Body of pancreas (tissue), 4 donors: Measurements from ENCODE around the gene PSMG4. TPM values are rescaled to one million over a fixed set of nuclear protein-coding genes. Genes with fewer than 3 reads are reported as not detected.

Experiments
- ATAC-seq: fragments of 150-250 bp; one replicate; pipeline ENCODE4 v1.9.1; 2016
- DNase-seq, 4 donors: peaks; one replicate each; pipeline ENCODE4 v3.0.0-alpha.2; 2019
- H3K27ac ChIP-seq, 4 donors: fragments of 200-600 bp; sonication (generic); 1 replicate in 3 of 4; 2 replicates in 1 of 4; pipeline versions ENCODE4 v1.5.1 to v1.6.1; 2016 to 2019; ENCODE audit warnings: mild to moderate bottlenecking in 1 of 4, mixed read lengths in 1 of 4, moderate library complexity in 1 of 4
- H3K27me3 ChIP-seq, 2 donors: fragments of 200-600 bp; sonication (generic); one replicate each; pipeline ENCODE4 v1.6.0; 2016; ENCODE audit warnings: mild to moderate bottlenecking in 1 of 2
- H3K36me3 ChIP-seq, 2 donors: fragments of 200-600 bp; sonication (generic); replicated peaks in 1 of 2; 2 replicates each; pipeline ENCODE4 v1.5.1; 2016; ENCODE audit warnings: low read depth in 2 of 2; ENCODE audit not compliant: insufficient read depth in 1 of 2
- H3K4me1 ChIP-seq: fragments of 200-600 bp; sonication (generic); one replicate; pipeline ENCODE4 v1.6.0; 2016
- H3K4me3 ChIP-seq, 2 donors: fragments of 200-600 bp; sonication (generic); 1 replicate in 1 of 2; 2 replicates in 1 of 2; pipeline ENCODE4 v1.5.1; 2016 to 2019
- H3K9me3 ChIP-seq, 3 donors: fragments of 200-600 bp; sonication (generic); 1 replicate in 2 of 3; 2 replicates in 1 of 3; pipeline ENCODE4 v1.5.1; 2016
- CTCF ChIP-seq, 7 experiments: fragments of 450-650 bp in 4 of 7; fragments of 200-600 bp in 3 of 7; sonication (generic) in 3 of 7; IDR thresholded peaks; one replicate each; pipeline ENCODE4 v1.5.1; 2016 to 2019; ENCODE audit warnings: antibody characterized with exemption in 7 of 7
- POLR2A ChIP-seq, 3 donors: fragments of 450-650 bp; IDR thresholded peaks; one replicate each; pipeline ENCODE4 v1.6.1; 2016; ENCODE audit warnings: antibody characterized with exemption in 3 of 3, mild to moderate bottlenecking in 2 of 3
- WGBS, 2 donors: methylation state at CpG; one replicate each; pipeline ENCODE4 v1.1.5; 2017; 5-methylcytosine and 5-hydroxymethylcytosine counted together
- intact Hi-C: fragments of 100-400 bp; cut with DNase I; formaldehyde crosslinking; loops from one replicate; pipeline ENCODE4 v1.15.1; 2023
- total RNA-seq, 2 donors: library from RNA; depleted of rRNA; stranded (reverse); fragments of >200 nt; gene quantifications; one replicate each; pipeline ENCODE4 v1.1.0, GENCODE V29; 2016

PSMG4 gene
- total RNA-seq, 2 donors from 2014 or later: 10.9 to 11.2 TPM

GRCh38 chr6:3220366-3220765 is 38.4 kb upstream of the PSMG4 start:
- WGBS, 2 donors: 90 to 94% methylated on average over 2 of the region's 2 CpGs
- H3K9me3 ChIP-seq: no peaks in the 10 kb centered on the region
- H3K27me3 ChIP-seq: no peaks in the 10 kb centered on the region
- H3K36me3 ChIP-seq: no peaks in the 10 kb centered on the region
- intact Hi-C loops: no loop called here
- no peak for ATAC-seq
- H3K27ac ChIP-seq: no peak overlapping the region
- TF ChIP-seq CTCF (IDR thresholded peaks at IDR 0.05) (no peak), POLR2A (IDR thresholded peaks at IDR 0.05) (no peak)
- H3K4me3 ChIP-seq: no peak overlapping the region
- H3K4me1 ChIP-seq: no peaks in the 10 kb centered on the region
- no peak for DNase-seq

- 91 to 93% methylated on average over 4 of the region's 4 CpGs for WGBS, 2 donors
- H3K4me3 ChIP-seq: no peak overlapping the region
- ATAC-seq (no peak), DNase-seq (no peak)
- H3K4me1 ChIP-seq: peaks cover 2% of the 10 kb centered on the region
- H3K27me3 ChIP-seq: no peaks in the 10 kb centered on the region
- H3K36me3 ChIP-seq: no peaks in the 10 kb centered on the region
- no peak for TF ChIP-seq CTCF (IDR thresholded peaks at IDR 0.05)
- TF ChIP-seq POLR2A (IDR thresholded peaks at IDR 0.05): no peak
- intact Hi-C loops: no loop called here
- no peaks in the 10 kb centered on the region for H3K9me3 ChIP-seq
- no peak overlapping the region for H3K27ac ChIP-seq
Measured at GRCh38 chr6:3221578-3221977, 37.2 kb upstream of the PSMG4 start.

- intact Hi-C loops: no loop called here
- no peak for TF ChIP-seq CTCF (IDR thresholded peaks at IDR 0.05)
- no peak for TF ChIP-seq POLR2A (IDR thresholded peaks at IDR 0.05)
- H3K4me1 ChIP-seq: peaks cover 12% of the 10 kb centered on the region
- H3K27ac ChIP-seq: no peak overlapping the region
- DNase-seq: no peak
- H3K9me3 ChIP-seq: no peaks in the 10 kb centered on the region
- peaks cover 0 to under 1% of the 10 kb centered on the region in 2 donors for H3K27me3 ChIP-seq
- H3K36me3 ChIP-seq: no peaks in the 10 kb centered on the region
- ATAC-seq: no peak
- 37 to 38% methylated on average over 4 of the region's 4 CpGs for WGBS, 2 donors
- no peak overlapping the region for H3K4me3 ChIP-seq
Measured at GRCh38 chr6:3222506-3223038, 36.2 kb upstream of the PSMG4 start.

- DNase-seq (no peak), ATAC-seq (no peak)
- intact Hi-C loops: no loop called here
- H3K27me3 ChIP-seq: peaks cover 0 to 12% of the 10 kb centered on the region in 2 donors
- peaks cover 45% of the 10 kb centered on the region for H3K4me1 ChIP-seq
- no peak for TF ChIP-seq POLR2A (IDR thresholded peaks at IDR 0.05)
- H3K4me3 ChIP-seq: no peak overlapping the region
- 92 to 94% methylated on average over 10 of the region's 10 CpGs for WGBS, 2 donors
- no peaks in the 10 kb centered on the region for H3K36me3 ChIP-seq
- H3K27ac ChIP-seq: no peak overlapping the region
- no peaks in the 10 kb centered on the region for H3K9me3 ChIP-seq
Measured at GRCh38 chr6:3226042-3226441, 32.7 kb upstream of the PSMG4 start.

GRCh38 chr6:3226481-3227362 is 32.0 kb upstream of the PSMG4 start:
- WGBS, 2 donors: 3 to 5% methylated on average over 21 to 54 of the region's 54 CpGs
- no peak for TF ChIP-seq POLR2A (IDR thresholded peaks at IDR 0.05)
- TF ChIP-seq CTCF (IDR thresholded peaks at IDR 0.05): no peak
- DNase-seq: peak in 2 of 4 donors; percentile 32 to 38
- Histone ChIP-seq H3K27me3 (peaks cover 0 to 12% of the 10 kb centered on the region in 2 donors), H3K4me1 (peaks cover 45% of the 10 kb centered on the region), H3K27ac (no peak overlapping the region), H3K36me3 (no peaks in the 10 kb centered on the region), H3K4me3 (peak overlapping the region in 1 of 2 donors; percentile 4), H3K9me3 (no peaks in the 10 kb centered on the region)
- peak; percentile 2 for ATAC-seq
- intact Hi-C loops: no loop called here
